Neural cell (in vitro differentiated cells): ENCODE results near the gene PRKCA. TPM values are rescaled to one million over a fixed set of nuclear protein-coding genes. Genes with fewer than 3 reads are reported as not detected.

ENCODE experiments used
- H2AFZ ChIP-seq: fragments of 200-600, 300-800 bp; sonication (generic), shearing (Covaris generic); 2 replicates; pipeline ENCODE4 v1.6.0; 2014; ENCODE audit warnings: low read depth, mild to moderate bottlenecking, antibody characterized with exemption, low read length, moderate library complexity
- H3F3A ChIP-seq: fragments of 200-600 bp; shearing (Covaris generic); 2 replicates; pipeline ENCODE4 v1.6.1; 2016; ENCODE audit warnings: mild to moderate bottlenecking, moderate library complexity, mixed read lengths, antibody characterized with exemption, low read length; ENCODE audit not compliant: insufficient read depth, poor library complexity, severe bottlenecking
- H3K27ac ChIP-seq: fragments of 200-600, 300-800 bp; sonication (generic), shearing (Covaris generic); 2 replicates; pipeline ENCODE4 v1.5.1; 2014; ENCODE audit warnings: mild to moderate bottlenecking, low read length, moderate library complexity
- H3K27me3 ChIP-seq: fragments of 300-800, 200-600 bp; sonication (generic), shearing (Covaris generic); 2 replicates; pipeline ENCODE4 v1.6.0; 2014; ENCODE audit warnings: mild to moderate bottlenecking, low read depth, low read length, moderate library complexity; ENCODE audit not compliant: insufficient read depth
- H3K36me3 ChIP-seq: fragments of 300-800, 200-600 bp; sonication (generic), shearing (Covaris generic); 2 replicates; pipeline ENCODE4 v1.5.1; 2014; ENCODE audit warnings: mild to moderate bottlenecking, antibody characterized with exemption, low read length, moderate library complexity; ENCODE audit not compliant: insufficient read depth
- H3K4me2 ChIP-seq: fragments of 300-800, 200-600 bp; sonication (generic), shearing (Covaris generic); 2 replicates; pipeline ENCODE4 v1.6.0; 2014; ENCODE audit warnings: mild to moderate bottlenecking, low read length
- H3K4me3 ChIP-seq: fragments of 300-800, 200-600 bp; sonication (generic), shearing (Covaris generic); 2 replicates; pipeline ENCODE4 v1.5.1; 2014; ENCODE audit warnings: mild to moderate bottlenecking, low read length, moderate library complexity
- H3K79me2 ChIP-seq: fragments of 200-600 bp; shearing (Covaris generic); replicated peaks from 2 replicates; pipeline ENCODE4 v1.6.0; 2014; ENCODE audit warnings: mild to moderate bottlenecking, low read length, moderate library complexity; ENCODE audit not compliant: insufficient read depth
- H3K9ac ChIP-seq: fragments of 300-800, 200-600 bp; sonication (generic), shearing (Covaris generic); 2 replicates; pipeline ENCODE4 v1.6.1; 2016; ENCODE audit warnings: mild to moderate bottlenecking, low read length, mixed read lengths
- H3K9me2 ChIP-seq: fragments of 200-600 bp; shearing (Covaris generic); 2 replicates; pipeline ENCODE4 v1.6.1; 2016; ENCODE audit warnings: mild to moderate bottlenecking, low read length, mixed read lengths; ENCODE audit not compliant: insufficient read depth
- H3K9me3 ChIP-seq: fragments of 200-600, 300-800 bp; sonication (generic), shearing (Covaris generic); 2 replicates; pipeline ENCODE4 v1.6.1; 2016; ENCODE audit warnings: mild to moderate bottlenecking, mixed run types, low read length, moderate library complexity, mixed read lengths
- H4K20me1 ChIP-seq: fragments of 200-600 bp; shearing (Covaris generic); 2 replicates; pipeline ENCODE4 v1.6.1; 2016; ENCODE audit warnings: mild to moderate bottlenecking, mixed run types; ENCODE audit not compliant: insufficient read depth
- EP300 ChIP-seq: fragments of 450-650 bp; conservative IDR thresholded peaks from 2 replicates; pipeline ENCODE4 v1.6.1; 2014; ENCODE audit warnings: antibody characterized with exemption, mild to moderate bottlenecking, moderate library complexity; ENCODE audit not compliant: poor library complexity, severe bottlenecking
- EZH2 ChIP-seq: fragments of 200-600, 300-800 bp; shearing (Covaris generic), sonication (generic); IDR thresholded peaks from 2 replicates; pipeline ENCODE4 v1.6.1; 2014; ENCODE audit warnings: antibody characterized with exemption, low read length, borderline replicate concordance, mild to moderate bottlenecking; ENCODE audit not compliant: insufficient read depth, poor library complexity, severe bottlenecking
- MXI1 ChIP-seq: fragments of 450-650 bp; conservative IDR thresholded peaks from 2 replicates; pipeline ENCODE4 v1.6.1; 2014; ENCODE audit warnings: antibody characterized with exemption, mild to moderate bottlenecking; ENCODE audit not compliant: poor library complexity, severe bottlenecking
- POLR2AphosphoS5 ChIP-seq: IDR thresholded peaks from 2 replicates; pipeline ENCODE4 v1.6.1; 2012
- RAD21 ChIP-seq: fragments of 450-650 bp; conservative IDR thresholded peaks from 2 replicates; pipeline ENCODE4 v1.6.1; 2014; ENCODE audit warnings: antibody characterized with exemption, mild to moderate bottlenecking, moderate library complexity
- REST ChIP-seq: IDR thresholded peaks from 2 replicates; pipeline ENCODE4 v1.6.1; 2012; ENCODE audit warnings: borderline replicate concordance
- SMC3 ChIP-seq: fragments of 450-650 bp; conservative IDR thresholded peaks from 2 replicates; pipeline ENCODE4 v1.6.1; 2014; ENCODE audit warnings: antibody characterized with exemption, mild to moderate bottlenecking, moderate library complexity; ENCODE audit not compliant: poor library complexity
- TAF1 ChIP-seq: IDR thresholded peaks from 2 replicates; pipeline ENCODE4 v1.6.1; 2012; ENCODE audit warnings: low read depth
- polyA plus RNA-seq: library from polyadenylated mRNA; depleted of rRNA; stranded (reverse); fragments of >200 nt; gene quantifications from 2 replicates; pipeline ENCODE4 v1.2.3, GENCODE V29; 2014
- TF ChIP-seq, protein P1 (sequence below): fragments of 450-650 bp; IDR thresholded peaks from 2 replicates; pipeline ENCODE4 v1.5.1; 2014; ENCODE audit warnings: antibody characterized with exemption, mild to moderate bottlenecking, moderate library complexity; ENCODE audit not compliant: poor library complexity, severe bottlenecking

PRKCA gene
- polyA plus RNA-seq, 1 donor from 2014 or later, result 5.9 TPM

- no peak for TF ChIP-seq SMC3
Observed at GRCh38 chr17:66730461-66730923, 428.1 kb downstream of the PRKCA start (continued).

- no peak overlapping the region for H3K27ac ChIP-seq
- H3K9me2 ChIP-seq, result no peaks in the 10 kb centered on the region
- H3K79me2 ChIP-seq, result no peaks in the 10 kb centered on the region
- H3K9me3 ChIP-seq, result no peaks in the 10 kb centered on the region
- no peaks in the 10 kb centered on the region for H3F3A ChIP-seq
- H3K27me3 ChIP-seq, result no peaks in the 10 kb centered on the region
- H4K20me1 ChIP-seq, result no peaks in the 10 kb centered on the region
- H3K36me3 ChIP-seq, result no peaks in the 10 kb centered on the region
- no peak overlapping the region for H3K4me3 ChIP-seq
- TF ChIP-seq SMC3 (no peak), MXI1 (no peak), RAD21 (no peak), EP300 (no peak), POLR2AphosphoS5 (no peak), EZH2 (no peak), REST (no peak), TAF1 (no peak)
- TF ChIP-seq, protein P1, sequence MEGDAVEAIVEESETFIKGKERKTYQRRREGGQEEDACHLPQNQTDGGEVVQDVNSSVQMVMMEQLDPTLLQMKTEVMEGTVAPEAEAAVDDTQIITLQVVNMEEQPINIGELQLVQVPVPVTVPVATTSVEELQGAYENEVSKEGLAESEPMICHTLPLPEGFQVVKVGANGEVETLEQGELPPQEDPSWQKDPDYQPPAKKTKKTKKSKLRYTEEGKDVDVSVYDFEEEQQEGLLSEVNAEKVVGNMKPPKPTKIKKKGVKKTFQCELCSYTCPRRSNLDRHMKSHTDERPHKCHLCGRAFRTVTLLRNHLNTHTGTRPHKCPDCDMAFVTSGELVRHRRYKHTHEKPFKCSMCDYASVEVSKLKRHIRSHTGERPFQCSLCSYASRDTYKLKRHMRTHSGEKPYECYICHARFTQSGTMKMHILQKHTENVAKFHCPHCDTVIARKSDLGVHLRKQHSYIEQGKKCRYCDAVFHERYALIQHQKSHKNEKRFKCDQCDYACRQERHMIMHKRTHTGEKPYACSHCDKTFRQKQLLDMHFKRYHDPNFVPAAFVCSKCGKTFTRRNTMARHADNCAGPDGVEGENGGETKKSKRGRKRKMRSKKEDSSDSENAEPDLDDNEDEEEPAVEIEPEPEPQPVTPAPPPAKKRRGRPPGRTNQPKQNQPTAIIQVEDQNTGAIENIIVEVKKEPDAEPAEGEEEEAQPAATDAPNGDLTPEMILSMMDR, result no peak
- no peak overlapping the region for H2AFZ ChIP-seq
- no peak overlapping the region for H3K9ac ChIP-seq
- H3K4me2 ChIP-seq, result no peak overlapping the region
Observed at GRCh38 chr17:66733759-66734158, 431.3 kb downstream of the PRKCA start.

GRCh38 chr17:66734186-66734943 is 432.0 kb downstream of the PRKCA start:
- no peaks in the 10 kb centered on the region for H4K20me1 ChIP-seq
- H3K79me2 ChIP-seq, result no peaks in the 10 kb centered on the region
- no peak overlapping the region for H3K4me3 ChIP-seq
- no peak overlapping the region for H2AFZ ChIP-seq
- no peak for TF ChIP-seq SMC3
- no peak for TF ChIP-seq MXI1
- no peaks in the 10 kb centered on the region for H3K9me3 ChIP-seq
- H3F3A ChIP-seq, result no peaks in the 10 kb centered on the region
- H3K9ac ChIP-seq, result no peak overlapping the region
- H3K9me2 ChIP-seq, result no peaks in the 10 kb centered on the region
- H3K27ac ChIP-seq, result no peak overlapping the region
- no peaks in the 10 kb centered on the region for H3K36me3 ChIP-seq
- no peaks in the 10 kb centered on the region for H3K27me3 ChIP-seq
- no peak overlapping the region for H3K4me2 ChIP-seq
